NOMO-1 treated with dmso at 0.1 percent for 144 hours (cell line): ENCODE measurements around the gene CGNL1.

Experiments
- DNase-seq: peaks from one replicate; lab custom pipeline; 2025; ENCODE audit not compliant: unreplicated experiment; lab: John Stamatoyannopoulos, UW

Gene CGNL1

GRCh38 chr15:57384024-57384423 is 7.7 kb downstream of the CGNL1 start:
- DNase-seq = no peak

- no peak for DNase-seq
These were observed 8.5 kb downstream of the CGNL1 start for GRCh38 chr15:57384816-57385215.

- DNase-seq = no peak
These were observed 9.7 kb downstream of the CGNL1 start for GRCh38 chr15:57385923-57386390.

- no peak for DNase-seq
These were observed 10.7 kb downstream of the CGNL1 start for GRCh38 chr15:57386976-57387375.

GRCh38 chr15:57387564-57388076 is 11.3 kb downstream of the CGNL1 start:
- DNase-seq = no peak

- DNase-seq = no peak
These were observed 12.2 kb downstream of the CGNL1 start for GRCh38 chr15:57388464-57388863.

- DNase-seq = no peak
These were observed 13.7 kb downstream of the CGNL1 start for GRCh38 chr15:57389991-57390390.

GRCh38 chr15:57390583-57390982 is 14.3 kb downstream of the CGNL1 start:
- no peak for DNase-seq

GRCh38 chr15:57391537-57391936 is 15.2 kb downstream of the CGNL1 start:
- no peak for DNase-seq

- no peak for DNase-seq
These were observed 16.8 kb downstream of the CGNL1 start for GRCh38 chr15:57393061-57393460.

GRCh38 chr15:57395292-57395691 is 19.0 kb downstream of the CGNL1 start:
- no peak for DNase-seq

GRCh38 chr15:57398336-57398735 is 22.0 kb downstream of the CGNL1 start:
- no peak for DNase-seq

GRCh38 chr15:57401546-57401945 is 25.2 kb downstream of the CGNL1 start:
- DNase-seq = no peak

- no peak for DNase-seq
These were observed 26.7 kb downstream of the CGNL1 start for GRCh38 chr15:57403017-57403416.

GRCh38 chr15:57403566-57404325 is 27.4 kb downstream of the CGNL1 start:
- no peak for DNase-seq

- DNase-seq = no peak
These were observed 28.8 kb downstream of the CGNL1 start for GRCh38 chr15:57405133-57405532.

- DNase-seq = no peak
These were observed 29.9 kb downstream of the CGNL1 start for GRCh38 chr15:57406062-57406772.

- no peak for DNase-seq
These were observed 34.1 kb downstream of the CGNL1 start for GRCh38 chr15:57410373-57410772.

- DNase-seq = no peak
These were observed 35.9 kb downstream of the CGNL1 start for GRCh38 chr15:57411945-57412768.

- no peak for DNase-seq
These were observed 39.3 kb downstream of the CGNL1 start for GRCh38 chr15:57415602-57416001.

- no peak for DNase-seq
These were observed 42.3 kb downstream of the CGNL1 start for GRCh38 chr15:57418635-57419034.
